Ishikawa (cell line): ENCODE data around the gene RREB1.

ENCODE experiments used
- CEBPB ChIP-seq: IDR thresholded peaks from 2 replicates; pipeline ENCODE4 v1.6.1; 2012
- CREB1 ChIP-seq: IDR thresholded peaks from 2 replicates; pipeline ENCODE4 v1.6.1; 2012; ENCODE audit warnings: low read depth
- EGR1 ChIP-seq: IDR thresholded peaks from 2 replicates; pipeline ENCODE4 v1.6.1; 2012
- EP300 ChIP-seq: IDR thresholded peaks from 2 replicates; pipeline ENCODE4 v1.6.1; 2012; ENCODE audit warnings: borderline replicate concordance
- FOXM1 ChIP-seq: IDR thresholded peaks from 2 replicates; pipeline ENCODE4 v1.6.1; 2012; ENCODE audit warnings: low read depth, borderline replicate concordance
- NFIC ChIP-seq: IDR thresholded peaks from 2 replicates; pipeline ENCODE4 v1.6.1; 2012
- RAD21 ChIP-seq: IDR thresholded peaks from 2 replicates; pipeline ENCODE4 v1.6.1; 2012; ENCODE audit warnings: low read depth
- REST ChIP-seq: IDR thresholded peaks from 2 replicates; pipeline ENCODE4 v1.6.1; 2012; ENCODE audit warnings: low read depth, mild to moderate bottlenecking
- TAF1 ChIP-seq: IDR thresholded peaks from 2 replicates; pipeline ENCODE4 v1.6.1; 2012; ENCODE audit warnings: low read depth, mild to moderate bottlenecking
- TCF12 ChIP-seq: IDR thresholded peaks from 2 replicates; pipeline ENCODE4 v1.6.1; 2012; ENCODE audit warnings: low read depth
- TEAD4 ChIP-seq: IDR thresholded peaks from 2 replicates; pipeline ENCODE4 v1.6.1; 2012
- YY1 ChIP-seq: IDR thresholded peaks from 2 replicates; pipeline ENCODE4 v1.6.1; 2012; ENCODE audit warnings: low read depth
- ZBTB7A ChIP-seq: IDR thresholded peaks from 2 replicates; pipeline ENCODE4 v1.6.1; 2012; ENCODE audit warnings: low read depth
- TF ChIP-seq, protein P1 (sequence below): IDR thresholded peaks from 2 replicates; pipeline ENCODE4 v1.6.1; 2012
- TF ChIP-seq, protein P2 (sequence below): IDR thresholded peaks from 2 replicates; pipeline ENCODE4 v1.6.1; 2012

The RREB1 gene

DNA sequence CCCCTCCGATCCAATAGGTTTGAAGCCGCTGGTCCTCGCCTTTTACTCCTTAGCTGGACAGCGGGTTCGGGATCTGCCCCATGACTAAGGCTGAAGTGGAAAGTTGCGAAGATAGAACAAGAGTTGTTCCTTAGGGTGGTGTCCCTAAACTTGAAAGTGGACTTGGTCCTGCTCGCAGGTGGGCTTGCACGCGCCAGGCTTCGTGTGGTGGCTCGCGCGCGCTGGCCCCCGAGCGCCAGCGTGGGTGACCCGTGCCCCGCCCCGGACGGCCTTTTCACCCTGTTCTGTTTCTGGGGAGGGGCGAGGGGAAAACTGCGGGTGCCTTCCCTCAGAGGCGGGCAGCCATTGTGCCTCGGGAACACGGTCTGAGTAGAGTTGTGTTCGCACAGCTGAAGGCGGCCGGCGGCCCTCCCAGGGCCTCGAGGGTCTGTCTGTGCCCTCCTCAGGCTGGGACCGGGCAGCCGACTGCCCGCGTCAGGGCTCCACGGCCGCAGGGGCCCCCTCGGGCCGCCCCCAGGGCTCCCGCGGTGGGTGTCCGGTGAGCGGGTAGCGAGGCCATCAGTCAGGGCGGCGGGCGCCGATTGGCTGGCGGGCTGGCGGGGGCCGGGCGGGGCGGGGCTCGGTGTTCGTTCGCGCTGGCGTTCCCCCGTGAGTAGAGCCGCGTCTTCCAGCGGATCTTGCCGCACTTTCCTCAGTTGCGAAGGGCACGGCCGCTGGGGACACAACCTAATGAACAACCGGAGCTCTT is 33.0 kb downstream of the RREB1 start:
- TF ChIP-seq YY1 (peak; percentile 77), TCF12 (peak; percentile 17; the same call in 1 of the 2 replicates), FOXM1 (no peak), TAF1 (peak; percentile 82), ZBTB7A (peak; percentile 88; the same call in 1 of the 2 replicates), CREB1 (no peak), EGR1 (peak; percentile 31; the same call in 1 of the 2 replicates)
- TF ChIP-seq, protein P1, sequence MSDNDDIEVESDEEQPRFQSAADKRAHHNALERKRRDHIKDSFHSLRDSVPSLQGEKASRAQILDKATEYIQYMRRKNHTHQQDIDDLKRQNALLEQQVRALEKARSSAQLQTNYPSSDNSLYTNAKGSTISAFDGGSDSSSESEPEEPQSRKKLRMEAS: peak; percentile 90

- TF ChIP-seq CEBPB (no peak), ZBTB7A (no peak), CREB1 (no peak), RAD21 (no peak), EGR1 (no peak), TAF1 (no peak), REST (no peak), TCF12 (no peak), YY1 (no peak), TEAD4 (no peak)
- TF ChIP-seq, protein P1: no peak
Measured at GRCh38 chr6:7142228-7142801, 34.6 kb downstream of the RREB1 start.

- TF ChIP-seq EGR1: no peak
- TF ChIP-seq, protein P1: no peak
Measured at GRCh38 chr6:7142918-7143475, 35.2 kb downstream of the RREB1 start.

GRCh38 chr6:7143476-7143974 is 35.8 kb downstream of the RREB1 start:
- no peak for TF ChIP-seq NFIC
- TF ChIP-seq, protein P2, sequence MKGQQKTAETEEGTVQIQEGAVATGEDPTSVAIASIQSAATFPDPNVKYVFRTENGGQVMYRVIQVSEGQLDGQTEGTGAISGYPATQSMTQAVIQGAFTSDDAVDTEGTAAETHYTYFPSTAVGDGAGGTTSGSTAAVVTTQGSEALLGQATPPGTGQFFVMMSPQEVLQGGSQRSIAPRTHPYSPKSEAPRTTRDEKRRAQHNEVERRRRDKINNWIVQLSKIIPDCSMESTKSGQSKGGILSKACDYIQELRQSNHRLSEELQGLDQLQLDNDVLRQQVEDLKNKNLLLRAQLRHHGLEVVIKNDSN: no peak
- TF ChIP-seq RAD21: peak; percentile 22; the same call in 1 of the 2 replicates
- TF ChIP-seq REST: no peak

DNA sequence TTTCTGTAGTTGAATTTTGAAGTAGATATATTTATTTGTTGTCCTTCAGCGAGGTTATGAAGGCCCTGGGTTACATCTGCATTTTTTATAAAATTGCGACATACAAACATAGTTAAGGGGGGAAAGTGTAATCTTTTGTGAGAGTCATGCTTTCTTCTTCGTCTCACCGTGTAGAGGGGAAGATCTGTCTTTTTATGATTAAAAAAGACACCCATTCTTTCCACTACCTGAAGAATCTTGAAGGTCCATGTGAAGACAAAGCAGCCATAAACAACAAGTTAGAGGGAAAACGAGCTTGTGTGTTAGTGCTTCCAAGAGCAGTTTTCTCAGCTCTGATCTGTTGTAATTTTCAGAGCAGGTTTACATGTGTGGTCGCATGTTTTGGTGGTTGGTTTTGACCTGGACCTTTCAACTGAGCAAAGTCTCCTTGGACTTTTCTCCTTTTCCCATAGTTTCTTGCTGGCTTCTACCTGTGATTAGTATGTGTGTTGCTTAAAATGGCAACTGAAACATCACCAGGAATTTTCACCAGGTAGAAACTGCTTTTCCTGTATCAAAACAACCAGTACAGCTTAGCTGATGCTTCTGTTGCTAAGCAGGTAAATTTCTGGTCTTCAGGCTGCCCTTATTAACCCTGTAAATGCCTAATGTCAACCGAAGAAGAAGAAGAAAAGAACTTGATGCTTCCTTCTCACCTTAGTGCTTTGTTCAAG is 37.3 kb downstream of the RREB1 start:
- TF ChIP-seq, protein P2: no peak
- TF ChIP-seq CEBPB: peak; percentile 54
- 0 out of 2 replicates have a peak, but pooled peaks have one; percentile 46 for TF ChIP-seq CREB1
- no peak for TF ChIP-seq RAD21
- TF ChIP-seq EP300: no peak
- TF ChIP-seq YY1: no peak

GRCh38 chr6:7145585-7145884 is 37.8 kb downstream of the RREB1 start:
- TF ChIP-seq YY1 (no peak), EGR1 (no peak)
